ENCODE measurements around the gene WNT4.

GRCh38 chr1:22088331-22088730 lies 54.6 kb downstream of the WNT4 start:
- TF ChIP-seq POLR2A (IDR thresholded peaks at IDR 0.05; ENCODE audit: control extremely low read depth in 1 of 2, low read depth in 2 of 2, low read length in 2 of 2) (no peak), CTCF (IDR thresholded peaks at IDR 0.05; ENCODE audit: control extremely low read depth in 1 of 3, insufficient read depth in 1 of 3, low read depth in 1 of 3, low read length in 3 of 3) (no peak), CHD2 (IDR thresholded peaks at IDR 0.05; ENCODE audit: low read length) (no peak), CBX5 (IDR thresholded peaks at IDR 0.05; ENCODE audit: low read depth, low read length) (no peak), HDAC6 (IDR thresholded peaks at IDR 0.05; ENCODE audit: low read depth, low read length) (no peak)
